Stimulated activated CD4-positive, alpha-beta T cell treated with anti-CD3 and anti-CD28 coated beads, Interleukin-2, amount 100 ng/mL, for 24 hours (primary cell): Measurements from ENCODE around the gene PLEKHG4.
A peak's percentile ranks its signal among the peaks of the same experiment; 100 is the strongest.

Experiments used
- DNase-seq, 2 donors: peaks; one replicate each; pipeline ENCODE4 v3.0.0-alpha.2; 2020

PLEKHG4 gene

GRCh38 chr16:67279296-67280089 lies at the start of gene PLEKHG4:
PLEKHG4 (plus strand) TSS chr16:67279532; CDS start chr16:67280045, 513 bp downstream.
- DNase-seq = peak; percentile 83 to 85

DNA sequence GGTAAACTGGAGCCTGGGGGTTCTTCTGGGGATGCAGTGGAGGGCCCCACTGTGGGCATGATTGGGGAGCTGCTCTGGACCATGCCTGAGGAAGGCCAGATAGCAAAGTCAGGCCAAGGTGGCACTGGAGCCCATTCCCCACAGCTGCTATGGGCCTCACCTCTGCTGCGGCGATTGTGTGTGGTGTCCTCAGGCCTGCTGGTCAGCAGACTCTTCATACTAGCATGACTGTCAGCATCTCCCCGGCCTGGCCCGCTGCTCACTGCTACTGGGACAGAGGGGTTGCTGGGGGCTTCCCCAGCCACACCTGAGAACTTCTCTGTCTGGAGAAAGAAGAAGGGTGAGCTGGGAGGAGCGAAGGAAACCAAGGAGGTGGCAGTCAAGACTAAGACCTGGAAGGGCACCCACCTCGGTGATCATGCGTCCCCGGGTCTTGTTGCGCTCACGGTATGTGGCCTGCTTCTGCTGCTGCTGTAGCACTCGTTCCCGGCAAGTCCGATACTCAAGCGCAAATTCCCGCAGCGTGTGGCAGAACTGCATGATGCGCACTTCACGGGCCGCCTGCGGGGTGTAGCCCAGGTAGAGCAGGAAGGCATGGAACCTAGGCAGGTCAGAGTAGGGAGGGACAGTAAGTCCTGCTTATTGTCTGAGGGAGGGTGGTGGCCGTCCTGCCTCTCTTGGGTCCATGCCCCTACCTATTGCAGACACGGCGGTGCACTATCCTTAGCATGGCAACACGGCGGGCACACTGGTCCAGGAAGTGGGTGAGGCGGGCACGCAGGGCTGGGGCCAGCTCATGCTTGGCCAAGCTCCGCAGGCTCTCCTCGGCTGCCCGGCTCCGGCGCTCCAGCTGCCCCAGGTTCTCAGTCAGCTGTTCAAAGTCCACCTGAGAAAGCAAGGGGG lies 49.2 kb upstream of the PLEKHG4 start:
- no peak for DNase-seq

- DNase-seq = no peak
These were observed 48.3 kb upstream of the PLEKHG4 start for GRCh38 chr16:67230809-67231660.

GRCh38 chr16:67233596-67233995 lies 45.7 kb upstream of the PLEKHG4 start:
- no peak for DNase-seq

GRCh38 chr16:67234180-67234597 lies 45.1 kb upstream of the PLEKHG4 start:
- DNase-seq = no peak

GRCh38 chr16:67235816-67236562 lies 43.3 kb upstream of the PLEKHG4 start:
- peak in 1 of 2 donors; percentile 61 for DNase-seq

DNA sequence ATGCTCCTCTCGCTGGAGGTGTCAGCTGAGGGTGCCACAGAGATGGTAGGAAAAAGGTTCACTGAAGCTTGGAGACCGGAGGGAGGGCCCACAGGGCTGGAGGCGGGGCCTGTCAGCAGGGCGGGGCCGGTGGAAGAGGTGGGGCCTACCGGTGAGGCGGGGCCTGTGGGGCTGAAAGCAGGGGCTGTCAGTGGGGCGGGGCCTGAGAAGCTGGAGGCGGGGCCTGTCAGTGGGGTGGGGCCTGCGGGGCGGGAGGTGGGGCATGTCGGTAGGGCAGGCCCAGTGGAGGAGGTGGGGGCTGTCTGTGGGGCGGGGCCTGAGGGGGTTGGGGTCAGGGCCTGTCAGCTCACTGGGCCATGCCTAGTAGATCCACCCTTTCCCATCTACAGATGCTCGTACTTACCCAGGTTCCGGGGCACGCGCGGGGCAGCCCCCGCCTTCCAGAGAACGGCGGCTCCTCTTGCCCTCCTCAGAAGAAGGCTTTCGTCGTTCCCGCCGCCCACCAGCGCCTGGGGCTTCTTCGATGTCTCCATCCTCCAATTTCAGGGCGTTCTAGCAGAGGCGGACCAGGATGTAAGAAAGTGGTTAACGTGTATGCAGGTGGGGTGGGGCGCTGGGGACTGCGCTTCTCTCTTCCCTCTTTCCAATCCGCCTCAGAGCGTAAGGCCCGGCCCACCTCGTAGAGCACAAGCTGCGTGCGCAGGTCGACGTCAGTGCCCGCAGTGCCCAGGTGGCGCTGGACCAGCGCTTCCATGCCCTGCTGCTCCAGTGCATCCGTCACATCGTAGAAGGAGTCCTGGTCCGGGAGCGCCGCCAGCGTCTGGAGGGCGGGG lies 42.6 kb upstream of the PLEKHG4 start:
- DNase-seq = peak; percentile 81 to 83

GRCh38 chr16:67237396-67238277 lies 41.7 kb upstream of the PLEKHG4 start:
- DNase-seq = no peak

- DNase-seq = no peak
These were observed 41.1 kb upstream of the PLEKHG4 start for GRCh38 chr16:67238278-67238575.

DNA sequence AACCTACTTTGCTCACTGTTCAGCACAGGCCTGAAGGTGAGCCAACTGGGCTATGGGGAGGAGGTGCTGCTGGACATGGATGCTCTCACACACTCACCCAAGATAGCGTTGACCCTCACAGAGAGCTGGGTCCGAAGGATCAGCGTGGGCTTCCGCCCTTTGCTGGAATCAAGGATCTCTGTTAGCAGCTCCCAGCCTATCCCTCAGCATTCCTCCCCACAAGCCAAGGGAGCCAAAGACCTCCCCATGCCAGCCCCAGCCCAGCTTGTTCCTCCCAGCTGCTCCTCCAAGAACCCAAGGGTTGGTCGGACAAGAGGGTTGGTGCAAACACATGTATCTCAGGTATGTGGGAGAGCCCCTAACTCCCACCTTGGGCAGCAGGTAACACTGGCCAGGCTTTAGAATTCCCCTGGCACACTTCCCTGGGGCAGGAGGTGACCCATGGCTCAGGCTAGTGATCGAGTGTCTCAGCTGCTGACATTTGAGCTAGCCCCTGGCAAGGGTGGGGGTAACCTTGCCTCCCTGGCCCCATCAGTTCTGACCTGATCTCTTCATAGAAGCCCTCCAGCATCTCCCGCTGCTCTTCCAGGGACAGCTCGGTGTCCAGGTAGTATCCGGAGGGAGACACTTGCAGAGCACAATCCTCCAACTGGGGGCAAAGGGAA lies 40.4 kb upstream of the PLEKHG4 start:
- DNase-seq = no peak

- DNase-seq = no peak
These were observed 38.8 kb upstream of the PLEKHG4 start for GRCh38 chr16:67240506-67240905.

DNA sequence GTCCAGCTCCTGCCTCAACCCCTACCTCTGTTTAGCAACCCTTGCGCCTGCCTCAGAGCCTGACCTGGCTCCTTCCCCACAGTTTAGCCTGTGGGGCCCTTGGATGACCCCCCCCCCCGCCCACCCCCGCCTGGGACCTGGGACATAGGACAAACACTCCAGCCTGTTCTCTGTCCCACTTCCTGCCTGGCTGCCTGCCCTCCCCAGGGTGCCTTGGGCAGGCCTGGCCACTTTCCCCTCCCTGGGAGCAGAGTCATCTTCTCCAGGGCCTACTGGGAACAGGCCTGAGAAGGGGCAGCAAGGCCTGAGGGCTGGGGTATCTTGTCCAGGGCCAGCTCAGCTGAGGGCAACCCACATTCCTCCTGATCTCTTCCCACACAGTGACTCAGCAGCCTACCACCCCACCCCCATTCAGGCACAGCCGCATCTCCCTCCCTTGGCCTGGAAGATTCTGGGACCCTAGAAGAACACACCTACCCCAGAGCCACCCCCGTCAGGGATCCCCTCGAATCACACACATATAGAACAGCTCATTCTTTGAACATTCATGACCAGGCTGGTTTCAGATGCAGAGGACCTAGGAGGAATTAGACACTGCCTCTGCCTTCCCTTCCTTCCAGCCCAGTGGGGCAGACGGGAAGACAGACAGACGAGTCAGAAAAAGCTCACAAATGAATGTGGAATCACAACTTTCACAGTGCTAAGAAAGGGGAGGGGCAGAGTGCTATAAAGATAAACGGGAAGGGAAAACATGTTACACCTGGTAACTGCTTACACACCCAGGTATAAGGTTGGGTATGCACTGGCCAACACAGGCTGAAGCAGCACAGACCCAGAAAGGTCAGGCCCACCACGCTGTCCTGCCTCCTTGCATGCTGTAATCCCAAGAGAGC lies 38.1 kb upstream of the PLEKHG4 start:
- DNase-seq = no peak

GRCh38 chr16:67242138-67242730 lies 37.1 kb upstream of the PLEKHG4 start:
- DNase-seq = no peak

DNA sequence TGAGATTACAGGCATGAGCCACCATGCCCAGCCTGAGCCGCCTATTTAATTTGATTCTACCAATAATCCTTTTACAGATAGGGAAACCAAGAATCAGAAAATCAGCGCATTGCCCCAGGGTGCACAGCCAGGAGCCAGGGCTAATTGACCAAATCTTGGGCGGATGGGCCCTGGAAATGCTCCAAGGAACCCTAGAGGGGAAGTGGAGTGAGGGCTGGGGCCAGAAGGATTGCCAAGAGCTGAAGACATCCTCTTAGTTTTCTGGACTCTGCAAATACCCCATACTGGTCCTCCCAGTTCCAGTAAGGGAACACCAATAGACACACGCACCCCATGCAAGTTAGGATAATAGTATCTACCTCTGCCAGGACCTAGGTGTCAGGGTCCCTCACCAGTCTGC lies 35.9 kb upstream of the PLEKHG4 start:
- DNase-seq = no peak

GRCh38 chr16:67244387-67245185 lies 34.7 kb upstream of the PLEKHG4 start:
- peak; percentile 76 to 78 for DNase-seq

DNA sequence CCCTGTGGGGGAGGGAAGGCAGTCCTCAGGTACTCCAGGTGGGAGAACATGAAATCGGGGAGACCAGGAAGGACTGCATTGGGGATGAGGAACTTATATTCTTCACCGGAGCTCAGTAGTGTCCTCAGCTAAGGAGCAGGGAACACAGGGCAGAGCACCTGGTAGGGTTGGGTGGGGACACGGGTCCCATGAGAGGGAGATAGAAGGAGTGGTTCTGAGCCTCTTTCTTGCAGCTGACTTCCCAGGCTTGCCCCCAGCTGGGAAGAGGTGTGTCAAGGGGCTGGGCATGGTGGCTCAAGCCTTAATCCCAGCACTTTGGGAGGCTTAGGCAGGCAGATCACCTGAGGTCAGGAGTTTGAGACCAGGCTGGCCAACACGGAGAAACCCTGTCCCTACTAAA lies 34.1 kb upstream of the PLEKHG4 start:
- DNase-seq = no peak

DNA sequence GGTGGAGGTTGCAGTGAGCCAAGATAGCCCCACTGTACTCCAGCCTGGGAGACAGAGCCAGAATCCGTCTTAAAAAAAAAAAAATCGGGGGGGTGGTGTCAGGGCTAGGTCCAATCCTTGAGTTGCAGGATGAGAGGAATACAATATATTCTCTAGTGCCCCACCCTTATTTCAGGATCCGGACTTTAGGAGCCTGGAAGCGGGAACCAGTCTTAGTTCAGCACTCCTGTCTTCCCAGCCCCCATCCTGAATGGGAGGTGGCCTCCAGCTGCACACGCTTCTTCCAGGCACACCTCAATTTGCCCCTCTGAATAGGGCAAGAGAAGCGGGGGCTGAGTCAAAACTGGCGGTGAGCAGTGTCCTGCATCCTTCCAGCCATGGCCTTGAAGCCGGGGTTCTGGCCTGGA lies 33.7 kb upstream of the PLEKHG4 start:
- DNase-seq = no peak
